HepG2 (cell line): ENCODE results near the gene CTDSPL2. TPM values are rescaled to one million over a fixed set of nuclear protein-coding genes. Genes with fewer than 3 reads are reported as not detected.

Source experiments
- KDM4B ChIP-seq: sonication (generic); formaldehyde crosslinking; IDR thresholded peaks from 2 replicates; pipeline ENCODE4 v1.4.0; 2020; ENCODE audit warnings: missing genetic modification reagents
- KDM5A ChIP-seq: fragments of 200-600 bp; sonication (generic); IDR thresholded peaks from 2 replicates; pipeline ENCODE4 v1.7.0; 2018; ENCODE audit warnings: antibody characterized with exemption, mild to moderate bottlenecking, low read length, borderline replicate concordance
- NAIF1 ChIP-seq: sonication (generic); formaldehyde crosslinking; IDR thresholded peaks from 2 replicates; pipeline ENCODE4 v1.5.0; 2020; ENCODE audit warnings: mild to moderate bottlenecking, missing genetic modification reagents, borderline replicate concordance
- NFKB2 ChIP-seq: sonication (generic); formaldehyde crosslinking; IDR thresholded peaks from 2 replicates; pipeline ENCODE4 v1.4.0; 2020; ENCODE audit warnings: missing genetic modification reagents, borderline replicate concordance
- POLR2G ChIP-seq: fragments of 200-400 bp; formaldehyde crosslinking; IDR thresholded peaks from 2 replicates; pipeline ENCODE4 v1.6.1; 2018; ENCODE audit warnings: mild to moderate bottlenecking, low read depth, low read length, moderate library complexity
- RELA ChIP-seq: sonication (generic); formaldehyde crosslinking; IDR thresholded peaks from 2 replicates; pipeline ENCODE4 v1.4.0; 2020; ENCODE audit warnings: missing genetic modification reagents
- RNF2 ChIP-seq: fragments of 450-650 bp; conservative IDR thresholded peaks from 2 replicates; pipeline ENCODE4 v1.6.1; 2016; ENCODE audit warnings: low read depth
- SMAD9 ChIP-seq: sonication (generic); formaldehyde crosslinking; IDR thresholded peaks from 2 replicates; pipeline ENCODE4 v1.5.1; 2020; ENCODE audit warnings: mild to moderate bottlenecking, missing genetic modification reagents
- ZNF263 ChIP-seq: sonication (generic); formaldehyde crosslinking; IDR thresholded peaks from 2 replicates; pipeline ENCODE4 v1.4.0; 2020; ENCODE audit warnings: missing genetic modification reagents
- ZNF343 ChIP-seq: sonication (generic); formaldehyde crosslinking; IDR thresholded peaks from 2 replicates; pipeline ENCODE4 v1.4.0; 2020; ENCODE audit warnings: mild to moderate bottlenecking, missing genetic modification reagents
- ZNF782 ChIP-seq: sonication (generic); formaldehyde crosslinking; IDR thresholded peaks from 2 replicates; pipeline ENCODE4 v1.4.0; 2020; ENCODE audit warnings: missing genetic modification reagents, mild to moderate bottlenecking, borderline replicate concordance
- polyA plus RNA-seq, 8 experiments: library from polyadenylated mRNA; depleted of rRNA in 3 of 8; stranded (reverse) in 7 of 8; unstranded in 1 of 8; fragments of >200 nt; fragmentation: Illumina TruSeq in 4 of 8; extraction: Trizol in 4 of 8; gene quantifications; 2 replicates each; pipeline versions ENCODE4 v1.2.1 to v1.2.3, GENCODE V29; 2011 to 2016; ENCODE audit warnings: low read depth in 4 of 8, missing spikeins in 1 of 8, mixed read lengths in 1 of 8; ENCODE audit not compliant: insufficient read depth in 1 of 8
- total RNA-seq, 5 experiments: library from RNA; depleted of rRNA; stranded (reverse); fragments of >200 nt; fragmentation: Illumina TruSeq; extraction: Trizol; gene quantifications; 2 replicates each; pipeline ENCODE4 v1.2.3, GENCODE V29; 2016; ENCODE audit warnings: low read depth in 1 of 5
- TF ChIP-seq, protein P1 (sequence below): sonication (generic); formaldehyde crosslinking; IDR thresholded peaks from 2 replicates; pipeline ENCODE4 v1.5.1; 2020; ENCODE audit warnings: mild to moderate bottlenecking, missing genetic modification reagents, moderate library complexity
- TF ChIP-seq, protein P2 (sequence below): sonication (generic); formaldehyde crosslinking; IDR thresholded peaks from 2 replicates; pipeline ENCODE4 v1.4.0; 2020; ENCODE audit warnings: missing genetic modification reagents, borderline replicate concordance
- TF ChIP-seq, protein P3 (sequence below): sonication (generic); formaldehyde crosslinking; conservative IDR thresholded peaks from 2 replicates; pipeline ENCODE4 v1.5.0; 2020; ENCODE audit warnings: missing genetic modification reagents
- TF ChIP-seq, protein P4 (sequence below): sonication (generic); formaldehyde crosslinking; IDR thresholded peaks from 2 replicates; pipeline ENCODE4 v1.4.0; 2020; ENCODE audit warnings: missing genetic modification reagents

CTDSPL2 gene
- total and polyA plus RNA-seq, 2 of the 13 experiments (the other 11 are each of a cell fraction or from before 2014, with no cell fraction given): 37.4 to 56.2 TPM

DNA sequence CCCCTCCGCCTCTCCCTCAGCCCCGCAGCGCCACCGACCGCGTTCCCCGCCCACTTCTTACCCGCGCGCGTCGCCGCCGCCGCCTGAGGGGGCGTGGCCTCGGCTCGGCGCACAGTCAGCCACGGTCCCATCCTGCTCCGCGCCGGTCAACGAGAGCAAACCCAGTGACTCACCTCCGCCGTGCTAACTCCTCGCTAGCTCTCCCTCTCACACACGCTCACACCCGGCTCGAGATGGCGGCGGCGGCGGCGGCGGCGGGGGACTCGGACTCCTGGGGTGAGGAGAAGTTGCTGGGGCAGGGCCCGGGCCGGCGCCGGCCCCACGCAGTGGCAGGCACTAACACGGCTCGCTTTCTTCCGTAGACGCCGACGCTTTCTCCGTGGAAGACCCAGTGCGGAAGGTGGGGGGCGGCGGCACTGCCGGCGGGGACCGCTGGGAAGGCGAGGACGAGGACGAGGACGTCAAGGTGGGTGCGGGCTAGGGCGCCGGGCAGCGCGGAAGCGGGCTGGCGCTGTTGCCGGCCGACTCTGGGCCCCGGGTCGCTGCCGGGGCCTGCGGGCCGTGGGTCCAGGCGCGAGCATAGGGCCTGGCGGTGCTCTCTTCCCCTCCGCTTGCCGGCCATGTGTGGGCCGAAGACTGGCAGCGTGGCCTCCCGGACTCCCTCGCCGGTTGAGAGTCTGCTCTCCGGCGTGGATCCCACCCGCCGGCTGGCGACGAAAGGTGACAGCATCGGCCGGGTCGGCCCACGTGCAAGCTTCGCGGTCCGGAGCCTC is 109.7 kb downstream of the CTDSPL2 start, which contains the start of gene EIF3J (continued):
- TF ChIP-seq NAIF1 (CRISPR knock-in tag) (no peak), KDM4B (CRISPR knock-in tag) (no peak; the same call in 1 of the 2 replicates), SMAD9 (no peak), ZNF263 (CRISPR knock-in tag) (no peak), POLR2G (peak; percentile 84), KDM5A (no peak; the same call in 1 of the 2 replicates), NFKB2 (CRISPR knock-in tag) (peak; percentile 80; the same call in 1 of the 2 replicates), ZNF782 (CRISPR knock-in tag) (no peak), ZNF343 (CRISPR knock-in tag) (no peak), RELA (no peak), RNF2 (peak; percentile 95)
- TF ChIP-seq, protein P1, sequence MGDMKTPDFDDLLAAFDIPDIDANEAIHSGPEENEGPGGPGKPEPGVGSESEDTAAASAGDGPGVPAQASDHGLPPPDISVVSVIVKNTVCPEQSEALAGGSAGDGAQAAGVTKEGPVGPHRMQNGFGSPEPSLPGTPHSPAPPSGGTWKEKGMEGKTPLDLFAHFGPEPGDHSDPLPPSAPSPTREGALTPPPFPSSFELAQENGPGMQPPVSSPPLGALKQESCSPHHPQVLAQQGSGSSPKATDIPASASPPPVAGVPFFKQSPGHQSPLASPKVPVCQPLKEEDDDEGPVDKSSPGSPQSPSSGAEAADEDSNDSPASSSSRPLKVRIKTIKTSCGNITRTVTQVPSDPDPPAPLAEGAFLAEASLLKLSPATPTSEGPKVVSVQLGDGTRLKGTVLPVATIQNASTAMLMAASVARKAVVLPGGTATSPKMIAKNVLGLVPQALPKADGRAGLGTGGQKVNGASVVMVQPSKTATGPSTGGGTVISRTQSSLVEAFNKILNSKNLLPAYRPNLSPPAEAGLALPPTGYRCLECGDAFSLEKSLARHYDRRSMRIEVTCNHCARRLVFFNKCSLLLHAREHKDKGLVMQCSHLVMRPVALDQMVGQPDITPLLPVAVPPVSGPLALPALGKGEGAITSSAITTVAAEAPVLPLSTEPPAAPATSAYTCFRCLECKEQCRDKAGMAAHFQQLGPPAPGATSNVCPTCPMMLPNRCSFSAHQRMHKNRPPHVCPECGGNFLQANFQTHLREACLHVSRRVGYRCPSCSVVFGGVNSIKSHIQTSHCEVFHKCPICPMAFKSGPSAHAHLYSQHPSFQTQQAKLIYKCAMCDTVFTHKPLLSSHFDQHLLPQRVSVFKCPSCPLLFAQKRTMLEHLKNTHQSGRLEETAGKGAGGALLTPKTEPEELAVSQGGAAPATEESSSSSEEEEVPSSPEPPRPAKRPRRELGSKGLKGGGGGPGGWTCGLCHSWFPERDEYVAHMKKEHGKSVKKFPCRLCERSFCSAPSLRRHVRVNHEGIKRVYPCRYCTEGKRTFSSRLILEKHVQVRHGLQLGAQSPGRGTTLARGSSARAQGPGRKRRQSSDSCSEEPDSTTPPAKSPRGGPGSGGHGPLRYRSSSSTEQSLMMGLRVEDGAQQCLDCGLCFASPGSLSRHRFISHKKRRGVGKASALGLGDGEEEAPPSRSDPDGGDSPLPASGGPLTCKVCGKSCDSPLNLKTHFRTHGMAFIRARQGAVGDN (CRISPR knock-in tag): peak; percentile 90
- TF ChIP-seq, protein P2, sequence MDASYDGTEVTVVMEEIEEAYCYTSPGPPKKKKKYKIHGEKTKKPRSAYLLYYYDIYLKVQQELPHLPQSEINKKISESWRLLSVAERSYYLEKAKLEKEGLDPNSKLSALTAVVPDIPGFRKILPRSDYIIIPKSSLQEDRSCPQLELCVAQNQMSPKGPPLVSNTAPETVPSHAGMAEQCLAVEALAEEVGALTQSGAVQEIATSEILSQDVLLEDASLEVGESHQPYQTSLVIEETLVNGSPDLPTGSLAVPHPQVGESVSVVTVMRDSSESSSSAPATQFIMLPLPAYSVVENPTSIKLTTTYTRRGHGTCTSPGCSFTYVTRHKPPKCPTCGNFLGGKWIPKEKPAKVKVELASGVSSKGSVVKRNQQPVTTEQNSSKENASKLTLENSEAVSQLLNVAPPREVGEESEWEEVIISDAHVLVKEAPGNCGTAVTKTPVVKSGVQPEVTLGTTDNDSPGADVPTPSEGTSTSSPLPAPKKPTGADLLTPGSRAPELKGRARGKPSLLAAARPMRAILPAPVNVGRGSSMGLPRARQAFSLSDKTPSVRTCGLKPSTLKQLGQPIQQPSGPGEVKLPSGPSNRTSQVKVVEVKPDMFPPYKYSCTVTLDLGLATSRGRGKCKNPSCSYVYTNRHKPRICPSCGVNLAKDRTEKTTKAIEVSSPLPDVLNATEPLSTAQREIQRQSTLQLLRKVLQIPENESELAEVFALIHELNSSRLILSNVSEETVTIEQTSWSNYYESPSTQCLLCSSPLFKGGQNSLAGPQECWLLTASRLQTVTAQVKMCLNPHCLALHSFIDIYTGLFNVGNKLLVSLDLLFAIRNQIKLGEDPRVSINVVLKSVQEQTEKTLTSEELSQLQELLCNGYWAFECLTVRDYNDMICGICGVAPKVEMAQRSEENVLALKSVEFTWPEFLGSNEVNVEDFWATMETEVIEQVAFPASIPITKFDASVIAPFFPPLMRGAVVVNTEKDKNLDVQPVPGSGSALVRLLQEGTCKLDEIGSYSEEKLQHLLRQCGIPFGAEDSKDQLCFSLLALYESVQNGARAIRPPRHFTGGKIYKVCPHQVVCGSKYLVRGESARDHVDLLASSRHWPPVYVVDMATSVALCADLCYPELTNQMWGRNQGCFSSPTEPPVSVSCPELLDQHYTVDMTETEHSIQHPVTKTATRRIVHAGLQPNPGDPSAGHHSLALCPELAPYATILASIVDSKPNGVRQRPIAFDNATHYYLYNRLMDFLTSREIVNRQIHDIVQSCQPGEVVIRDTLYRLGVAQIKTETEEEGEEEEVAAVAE: no peak
- TF ChIP-seq, protein P3, sequence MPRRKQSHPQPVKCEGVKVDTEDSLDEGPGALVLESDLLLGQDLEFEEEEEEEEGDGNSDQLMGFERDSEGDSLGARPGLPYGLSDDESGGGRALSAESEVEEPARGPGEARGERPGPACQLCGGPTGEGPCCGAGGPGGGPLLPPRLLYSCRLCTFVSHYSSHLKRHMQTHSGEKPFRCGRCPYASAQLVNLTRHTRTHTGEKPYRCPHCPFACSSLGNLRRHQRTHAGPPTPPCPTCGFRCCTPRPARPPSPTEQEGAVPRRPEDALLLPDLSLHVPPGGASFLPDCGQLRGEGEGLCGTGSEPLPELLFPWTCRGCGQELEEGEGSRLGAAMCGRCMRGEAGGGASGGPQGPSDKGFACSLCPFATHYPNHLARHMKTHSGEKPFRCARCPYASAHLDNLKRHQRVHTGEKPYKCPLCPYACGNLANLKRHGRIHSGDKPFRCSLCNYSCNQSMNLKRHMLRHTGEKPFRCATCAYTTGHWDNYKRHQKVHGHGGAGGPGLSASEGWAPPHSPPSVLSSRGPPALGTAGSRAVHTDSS (CRISPR knock-in tag): no peak
- TF ChIP-seq, protein P4, sequence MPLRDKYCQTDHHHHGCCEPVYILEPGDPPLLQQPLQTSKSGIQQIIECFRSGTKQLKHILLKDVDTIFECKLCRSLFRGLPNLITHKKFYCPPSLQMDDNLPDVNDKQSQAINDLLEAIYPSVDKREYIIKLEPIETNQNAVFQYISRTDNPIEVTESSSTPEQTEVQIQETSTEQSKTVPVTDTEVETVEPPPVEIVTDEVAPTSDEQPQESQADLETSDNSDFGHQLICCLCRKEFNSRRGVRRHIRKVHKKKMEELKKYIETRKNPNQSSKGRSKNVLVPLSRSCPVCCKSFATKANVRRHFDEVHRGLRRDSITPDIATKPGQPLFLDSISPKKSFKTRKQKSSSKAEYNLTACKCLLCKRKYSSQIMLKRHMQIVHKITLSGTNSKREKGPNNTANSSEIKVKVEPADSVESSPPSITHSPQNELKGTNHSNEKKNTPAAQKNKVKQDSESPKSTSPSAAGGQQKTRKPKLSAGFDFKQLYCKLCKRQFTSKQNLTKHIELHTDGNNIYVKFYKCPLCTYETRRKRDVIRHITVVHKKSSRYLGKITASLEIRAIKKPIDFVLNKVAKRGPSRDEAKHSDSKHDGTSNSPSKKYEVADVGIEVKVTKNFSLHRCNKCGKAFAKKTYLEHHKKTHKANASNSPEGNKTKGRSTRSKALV (CRISPR knock-in tag): no peak
